GM04504 (cell line): Measurements from ENCODE around the gene RBM45.
"Not testable (repeated sequence)": the region's sequence is repeated elsewhere in the genome, so short reads cannot be mapped to it uniquely, and the experiment has no call there.

Experiments
- DNase-seq: peaks from one replicate; pipeline ENCODE4 v3.0.0-alpha.2; 2012; ENCODE audit warnings: low read depth

RBM45 gene, protein sequence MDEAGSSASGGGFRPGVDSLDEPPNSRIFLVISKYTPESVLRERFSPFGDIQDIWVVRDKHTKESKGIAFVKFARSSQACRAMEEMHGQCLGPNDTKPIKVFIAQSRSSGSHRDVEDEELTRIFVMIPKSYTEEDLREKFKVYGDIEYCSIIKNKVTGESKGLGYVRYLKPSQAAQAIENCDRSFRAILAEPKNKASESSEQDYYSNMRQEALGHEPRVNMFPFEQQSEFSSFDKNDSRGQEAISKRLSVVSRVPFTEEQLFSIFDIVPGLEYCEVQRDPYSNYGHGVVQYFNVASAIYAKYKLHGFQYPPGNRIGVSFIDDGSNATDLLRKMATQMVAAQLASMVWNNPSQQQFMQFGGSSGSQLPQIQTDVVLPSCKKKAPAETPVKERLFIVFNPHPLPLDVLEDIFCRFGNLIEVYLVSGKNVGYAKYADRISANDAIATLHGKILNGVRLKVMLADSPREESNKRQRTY

DNA sequence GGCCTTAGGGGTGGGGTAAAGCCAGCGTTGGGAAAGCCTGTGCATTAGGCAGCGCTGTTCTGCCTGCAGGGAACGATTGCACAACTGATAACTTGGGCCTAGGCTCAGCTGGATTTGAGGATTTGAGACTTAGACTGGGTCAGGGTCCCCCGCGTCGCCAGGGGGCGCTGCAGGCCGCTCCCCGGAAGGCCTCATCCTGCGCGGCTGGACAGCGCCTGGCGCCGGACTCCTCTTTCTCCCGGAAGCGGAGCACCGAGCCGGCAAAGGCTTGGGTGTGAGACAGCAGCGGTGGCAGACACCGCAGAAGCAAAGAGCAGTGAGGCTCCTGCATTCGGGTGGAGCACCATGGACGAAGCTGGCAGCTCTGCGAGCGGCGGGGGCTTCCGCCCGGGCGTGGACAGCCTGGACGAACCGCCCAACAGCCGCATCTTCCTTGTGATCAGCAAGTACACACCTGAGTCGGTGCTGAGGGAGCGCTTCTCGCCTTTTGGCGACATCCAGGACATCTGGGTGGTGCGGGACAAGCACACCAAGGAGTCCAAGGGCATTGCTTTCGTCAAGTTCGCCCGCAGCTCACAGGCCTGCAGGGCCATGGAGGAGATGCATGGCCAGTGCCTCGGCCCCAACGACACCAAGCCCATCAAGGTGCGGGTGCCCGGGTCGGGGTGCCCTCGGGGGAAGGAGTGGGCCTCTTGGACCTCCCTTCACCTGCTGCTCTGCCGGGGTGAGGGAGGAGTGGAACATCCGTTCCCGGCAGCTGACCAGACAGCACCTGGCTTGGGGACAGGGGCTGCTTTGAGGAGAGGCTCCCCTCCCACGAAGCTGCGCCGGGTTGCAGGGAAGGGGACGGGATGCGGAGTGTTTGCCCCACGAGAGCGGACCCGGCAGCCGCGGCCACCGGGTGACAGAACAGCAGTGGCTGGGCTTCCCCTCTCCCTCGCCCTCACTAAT lies at the start of gene RBM45:
RBM45 (plus strand) TSS at position 236 of the 951 bp plus-strand sequence; CDS start at position 346, 110 bp downstream.
- DNase-seq = peak; percentile 84

DNA sequence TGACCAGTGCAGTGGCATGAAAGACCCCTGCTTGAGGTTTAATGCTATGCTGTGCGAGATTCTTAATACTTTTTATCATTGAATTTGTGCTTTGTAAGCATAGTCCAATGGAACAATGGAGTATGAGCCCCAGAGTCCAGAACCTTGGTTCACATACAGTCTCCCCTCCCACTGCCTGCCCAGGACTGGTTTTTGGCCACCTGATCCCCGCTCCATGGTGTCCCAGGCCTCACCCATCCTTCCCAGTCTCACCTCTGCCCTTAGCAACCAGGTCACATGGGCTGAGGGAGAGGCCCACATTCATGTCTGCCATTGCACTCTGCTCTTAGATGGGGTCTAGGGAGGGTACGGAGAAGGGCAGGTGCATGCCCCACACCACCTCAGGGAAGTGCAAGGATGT lies 45.9 kb upstream of the RBM45 start:
- no peak for DNase-seq

DNA sequence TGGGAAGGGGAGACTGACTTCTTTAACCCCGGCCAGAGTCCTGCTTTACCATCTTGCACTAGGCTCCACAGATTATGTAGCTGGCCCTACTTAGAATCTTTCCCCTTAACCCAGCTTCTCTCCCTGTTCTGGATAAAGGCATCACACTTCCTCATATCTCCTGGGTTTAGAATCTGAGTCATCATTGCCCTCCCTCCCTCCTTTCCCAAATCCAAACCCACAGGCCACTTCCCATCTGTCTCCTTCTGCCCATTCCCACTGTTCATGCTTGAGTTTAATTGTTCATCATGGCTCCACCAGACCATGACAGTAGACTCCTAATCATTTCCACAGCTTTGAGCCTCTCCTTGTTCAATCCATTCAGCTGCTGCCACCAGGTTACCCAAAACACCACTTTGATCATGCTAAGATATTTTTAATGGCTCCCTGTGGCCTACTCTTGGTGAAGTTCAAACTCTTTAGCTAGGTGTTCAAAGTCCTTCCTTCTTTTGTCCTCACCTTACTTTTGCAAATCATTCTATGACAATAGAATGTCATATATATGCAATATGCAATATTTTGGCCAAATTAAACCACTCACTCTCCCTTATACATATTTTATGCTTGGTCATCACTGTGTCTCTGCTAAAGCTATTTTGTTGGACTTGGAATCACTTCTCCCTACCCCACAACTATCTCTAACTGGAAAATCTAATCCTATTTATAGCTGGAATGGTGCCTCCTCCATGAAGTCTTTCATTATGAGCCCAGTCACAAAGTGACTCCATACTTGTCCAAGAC lies 45.2 kb upstream of the RBM45 start:
- DNase-seq = no peak

DNA sequence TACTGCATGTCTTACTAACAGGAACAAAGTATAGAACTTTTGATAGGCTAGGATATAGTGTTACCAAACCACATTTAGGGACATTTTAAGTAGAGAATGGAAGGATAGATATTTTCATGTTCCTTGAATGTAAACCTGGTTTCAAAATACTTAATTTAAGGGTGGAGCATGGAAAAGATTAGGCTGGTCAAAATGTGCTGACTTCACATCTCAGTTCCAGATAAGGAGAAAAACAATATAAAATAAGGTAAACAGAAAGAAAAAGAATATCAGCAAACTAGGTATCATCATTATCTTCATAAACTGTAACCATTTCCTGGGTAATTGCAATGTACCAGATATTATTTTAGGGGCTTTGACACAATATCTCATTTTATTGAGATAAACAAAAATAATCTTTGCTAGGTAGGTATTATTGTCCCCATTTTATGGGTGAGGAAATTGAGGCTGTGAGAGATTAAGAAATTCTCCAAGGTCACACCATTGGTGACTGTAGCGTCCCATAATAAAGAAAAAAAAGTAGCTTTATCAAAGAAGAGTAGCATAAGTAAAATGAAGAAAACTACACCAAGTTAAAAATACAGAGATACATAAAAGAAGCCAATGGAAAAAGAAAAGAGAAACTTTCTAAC lies 43.3 kb upstream of the RBM45 start:
- DNase-seq = no peak

DNA sequence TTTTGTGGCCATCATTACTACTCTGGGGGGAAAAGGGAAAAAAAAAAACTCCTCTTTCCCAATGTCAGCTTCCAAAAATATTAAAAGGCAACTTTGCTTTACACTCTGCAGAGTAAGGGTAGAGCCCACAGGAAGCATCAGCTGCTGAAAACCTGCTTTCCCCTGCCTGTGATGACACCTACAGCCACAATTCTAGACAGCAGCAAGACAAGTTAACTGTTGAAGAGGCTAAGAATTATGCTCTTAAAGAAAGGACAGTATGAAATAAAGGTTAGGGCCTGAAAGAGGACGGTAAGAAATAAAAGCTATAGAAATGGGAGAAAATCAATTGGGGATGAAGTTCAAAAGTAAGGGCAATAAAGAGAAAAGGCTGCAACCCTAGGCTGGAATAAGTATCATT lies 42.7 kb upstream of the RBM45 start:
- DNase-seq = no peak

DNA sequence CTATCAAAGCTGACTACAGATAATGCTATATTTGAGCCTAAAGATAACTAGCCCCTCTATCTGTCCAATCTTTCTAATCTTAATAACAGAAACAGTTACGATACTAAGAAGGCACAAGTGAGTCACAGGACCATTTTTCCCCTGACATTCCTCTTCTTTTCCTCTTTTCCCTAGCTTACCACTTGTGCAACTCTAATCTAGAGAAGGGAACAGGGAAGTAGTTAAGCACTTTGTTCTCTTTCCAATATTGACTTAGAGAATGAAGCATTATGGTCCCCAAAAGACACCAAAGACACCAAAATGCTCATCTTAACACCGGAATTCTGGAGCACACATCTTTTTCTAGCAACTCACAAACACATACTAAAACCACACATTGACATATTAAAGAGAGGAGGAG lies 41.4 kb upstream of the RBM45 start:
- DNase-seq = no peak

DNA sequence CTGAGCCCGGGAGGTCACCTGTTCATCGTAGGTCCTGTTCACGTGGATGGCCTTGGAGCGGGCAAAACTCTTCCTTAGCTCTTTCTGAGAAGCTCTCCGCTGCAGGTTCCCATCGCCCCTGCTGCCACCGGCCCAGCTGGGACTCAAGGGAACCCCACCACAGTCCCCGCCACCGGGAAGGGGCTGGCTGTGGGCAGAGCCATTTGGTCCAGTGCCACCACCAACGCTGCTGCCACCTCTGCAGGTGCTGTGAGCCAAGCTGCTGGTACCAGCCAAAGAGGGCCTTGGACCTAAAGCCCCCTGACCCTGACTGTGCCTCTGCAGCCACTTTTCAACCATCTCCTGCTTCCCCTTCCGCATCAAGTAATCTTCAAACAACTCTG lies 40.2 kb upstream of the RBM45 start:
- DNase-seq = no peak

DNA sequence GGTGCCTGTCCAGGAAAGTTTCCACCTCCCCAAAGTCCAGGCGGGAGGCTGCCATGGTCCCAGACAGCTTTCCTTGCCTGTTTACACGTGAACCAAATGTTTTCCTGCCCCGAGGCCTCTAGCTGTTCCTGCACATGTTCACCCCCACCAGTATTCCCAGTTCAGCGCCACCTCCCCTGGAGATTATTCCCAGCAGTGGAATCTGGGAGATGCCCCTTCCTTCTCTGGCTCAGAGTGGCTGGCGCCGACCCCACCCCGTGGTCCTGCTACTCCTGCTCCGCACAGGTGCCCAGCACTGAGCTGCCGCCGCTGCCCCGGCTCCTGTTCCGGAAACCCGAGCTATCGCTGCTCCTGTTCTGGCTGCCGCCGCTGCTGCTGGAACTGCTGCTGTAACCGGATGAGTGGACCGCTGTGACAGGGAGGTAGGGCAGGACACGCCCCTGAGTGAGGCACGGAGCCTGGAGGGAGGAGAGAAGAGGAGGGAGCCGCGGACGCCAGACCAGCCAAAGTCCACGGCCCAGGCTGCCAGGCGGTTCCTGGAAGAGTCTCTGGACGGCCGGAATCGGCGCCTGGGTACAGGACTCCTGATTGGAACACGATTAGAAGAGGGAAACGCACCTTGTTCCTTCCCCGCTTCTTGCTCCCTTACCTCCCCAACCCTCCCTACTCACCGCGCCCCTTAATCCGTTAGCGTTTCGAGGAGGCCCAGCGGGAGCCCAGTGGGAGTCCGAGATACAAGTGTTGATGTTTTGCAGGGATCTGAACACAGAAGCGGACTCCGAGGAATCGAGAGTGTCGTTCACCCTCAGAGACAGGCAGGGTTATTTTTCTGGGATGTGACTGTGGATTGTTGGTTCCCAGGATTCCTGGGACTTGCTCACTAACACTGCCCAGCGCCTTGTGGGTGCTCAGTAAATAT lies 39.6 kb upstream of the RBM45 start, which contains the start of gene PDE11A:
PDE11A (minus strand) TSS at position 395 of the 919 bp plus-strand sequence; CDS start at position 55, 340 bp downstream.
- DNase-seq = peak; percentile 69

DNA sequence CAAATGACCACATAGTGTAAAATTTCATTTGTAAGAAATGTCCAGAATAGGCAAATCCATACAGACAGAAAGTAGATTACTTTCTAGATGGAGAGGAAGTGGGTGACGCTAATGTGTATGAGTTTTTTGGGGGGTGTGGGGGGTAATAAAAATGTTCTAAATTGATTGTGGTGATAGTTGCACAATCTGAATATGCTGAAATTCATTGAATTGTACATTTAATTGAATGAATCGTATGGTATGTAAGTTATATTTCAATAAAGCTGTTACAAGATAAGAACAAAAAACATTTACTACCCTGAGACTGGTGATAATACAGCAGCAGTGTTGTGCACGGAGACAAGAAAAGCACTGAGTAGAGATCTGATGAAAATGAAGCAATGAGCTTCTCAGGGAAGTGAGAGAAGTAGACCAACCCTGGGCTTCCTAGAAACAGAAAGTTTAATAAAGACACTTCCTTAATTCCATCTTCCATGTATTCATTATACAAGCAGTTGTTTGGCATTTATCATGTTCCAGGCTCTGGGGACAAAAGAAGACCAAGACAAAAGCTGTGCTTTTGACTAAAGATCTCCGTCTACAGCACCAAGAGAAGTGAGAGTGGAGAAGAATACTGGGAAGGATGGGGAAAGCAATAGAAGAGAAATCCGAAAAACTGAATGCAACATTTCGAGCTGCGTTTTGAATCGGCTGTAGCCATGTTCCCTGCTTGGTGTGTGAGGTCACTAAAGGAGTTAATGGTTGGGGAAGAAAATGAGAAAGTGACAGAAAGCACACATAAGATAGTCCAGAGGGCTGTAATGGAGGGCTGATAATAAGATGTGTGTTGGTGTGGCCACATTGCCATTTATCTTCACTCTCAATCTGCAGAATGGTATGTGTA lies 37.9 kb upstream of the RBM45 start:
- DNase-seq = no peak

DNA sequence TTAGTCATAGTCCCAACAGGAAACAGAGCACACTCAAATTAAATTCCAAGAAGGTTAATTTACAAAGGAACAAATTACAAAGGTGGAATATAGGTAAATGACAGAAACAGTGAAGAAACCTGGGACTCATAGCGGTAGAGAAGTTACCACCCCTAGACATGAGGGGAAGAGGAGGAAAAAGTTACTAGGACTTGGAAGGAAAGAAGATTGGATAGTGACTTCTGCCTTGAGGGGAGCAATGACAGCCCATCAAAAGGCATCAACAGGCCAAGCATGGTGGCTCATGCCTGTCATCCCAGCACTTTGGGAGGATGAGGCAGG lies 37.3 kb upstream of the RBM45 start:
- no peak for DNase-seq

DNA sequence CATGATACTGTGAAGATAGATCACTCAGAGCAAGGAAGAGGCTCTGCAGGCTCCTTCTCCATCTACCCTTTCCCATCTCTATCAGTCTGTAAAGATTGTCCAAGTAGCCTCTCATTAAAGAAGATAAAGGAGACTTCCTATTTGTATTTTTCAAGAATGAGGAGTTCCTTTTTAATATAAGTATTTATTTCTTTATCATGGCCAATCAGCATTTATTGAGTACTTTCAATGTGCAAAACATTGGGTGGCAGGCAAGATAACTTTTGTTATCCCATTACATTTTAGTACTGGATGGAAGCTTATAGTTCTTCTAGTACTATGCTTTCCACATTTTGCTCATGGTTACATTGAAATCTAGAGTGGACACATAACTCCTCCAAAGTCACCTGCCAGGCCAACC lies 36.1 kb upstream of the RBM45 start:
- no peak for DNase-seq

DNA sequence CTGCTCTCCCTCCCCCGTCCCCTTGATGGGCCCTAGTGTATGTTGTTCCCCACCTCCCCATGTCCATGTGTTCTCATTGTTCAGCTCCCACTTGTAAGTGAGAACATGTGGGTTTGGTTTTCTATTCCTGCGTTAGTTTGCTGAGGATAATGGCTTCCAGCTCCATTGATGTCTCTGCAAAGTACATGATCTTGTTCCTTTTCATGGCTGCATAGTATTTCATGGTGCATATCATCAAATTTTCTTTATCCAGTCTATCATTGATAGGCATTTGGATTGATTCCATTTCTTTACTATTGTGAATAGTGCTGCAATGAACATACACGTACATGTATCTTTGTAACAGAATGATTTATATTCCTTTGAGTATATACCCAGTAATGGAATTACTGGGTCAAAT lies 33.0 kb upstream of the RBM45 start:
- not testable (repeated sequence) for DNase-seq

DNA sequence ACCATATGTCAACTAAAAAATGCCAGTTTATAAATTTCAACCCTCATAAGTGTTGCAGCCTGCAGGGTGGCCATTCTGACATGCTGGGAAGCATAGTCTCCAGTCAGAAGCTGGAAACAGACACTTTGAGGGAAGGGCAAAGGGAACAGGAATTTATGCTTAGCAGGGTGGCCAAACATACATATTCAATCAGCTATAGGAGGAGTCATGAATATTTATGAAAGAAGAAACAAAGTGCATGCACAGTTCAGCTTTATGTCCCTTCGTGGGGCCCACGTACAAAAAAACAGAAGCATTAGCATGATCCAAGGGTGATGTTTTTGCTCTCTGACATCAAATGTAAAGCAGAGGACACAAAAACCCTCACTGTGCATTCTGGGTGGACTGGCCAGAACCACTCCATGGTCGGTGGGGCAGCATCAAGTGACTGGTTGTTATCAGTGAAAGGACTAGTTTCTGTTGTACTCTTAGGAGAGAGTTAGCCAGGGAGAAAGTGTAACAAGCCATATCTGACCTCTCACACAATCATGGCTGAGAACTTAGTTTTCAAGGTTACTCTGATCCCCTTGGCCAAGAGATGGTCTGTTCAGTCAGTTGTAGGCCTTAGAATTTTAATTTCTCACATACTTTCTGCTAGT lies 29.7 kb upstream of the RBM45 start:
- DNase-seq = no peak

DNA sequence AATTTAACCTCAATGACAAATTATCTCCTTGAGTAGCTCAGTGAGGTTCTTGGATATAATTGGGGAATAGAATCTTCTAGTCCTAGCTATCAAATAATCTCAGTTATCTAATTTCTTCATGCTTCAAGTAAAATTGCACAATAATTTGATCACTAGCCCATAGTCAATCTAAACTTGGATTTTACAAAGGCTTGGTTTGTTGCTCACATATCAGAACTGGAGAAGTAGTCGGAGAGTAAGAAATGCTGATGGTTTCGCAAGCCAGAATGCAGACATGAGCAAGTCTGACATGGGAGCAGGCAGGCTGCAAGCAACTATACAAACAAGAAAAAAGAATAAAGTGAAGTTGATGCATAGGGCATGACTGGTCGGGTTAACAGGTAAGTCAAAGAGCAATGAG lies 28.0 kb upstream of the RBM45 start:
- no peak for DNase-seq

DNA sequence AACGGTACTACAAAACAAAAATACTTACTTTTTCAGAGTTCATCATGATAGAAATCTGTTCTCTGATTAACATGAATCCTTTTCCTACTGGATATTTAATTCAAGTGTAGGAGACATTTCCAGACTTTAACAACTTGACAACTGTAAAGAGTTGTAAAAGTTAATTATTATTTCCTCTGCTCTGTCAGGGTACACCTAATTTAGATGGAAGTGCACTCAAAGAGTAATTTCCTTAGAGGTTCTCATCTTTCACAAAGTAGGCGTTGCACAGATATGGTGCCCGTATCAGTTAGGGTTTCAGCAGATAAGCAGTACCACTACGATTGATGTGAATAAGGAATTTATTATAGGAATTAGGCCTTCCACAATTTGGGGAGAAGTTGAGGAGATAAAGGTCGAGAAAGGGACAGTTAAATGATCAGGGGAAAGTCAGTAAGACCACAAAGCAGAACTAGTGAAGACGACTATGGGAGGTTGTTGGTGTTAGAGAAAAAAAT lies 23.4 kb upstream of the RBM45 start:
- no peak for DNase-seq

DNA sequence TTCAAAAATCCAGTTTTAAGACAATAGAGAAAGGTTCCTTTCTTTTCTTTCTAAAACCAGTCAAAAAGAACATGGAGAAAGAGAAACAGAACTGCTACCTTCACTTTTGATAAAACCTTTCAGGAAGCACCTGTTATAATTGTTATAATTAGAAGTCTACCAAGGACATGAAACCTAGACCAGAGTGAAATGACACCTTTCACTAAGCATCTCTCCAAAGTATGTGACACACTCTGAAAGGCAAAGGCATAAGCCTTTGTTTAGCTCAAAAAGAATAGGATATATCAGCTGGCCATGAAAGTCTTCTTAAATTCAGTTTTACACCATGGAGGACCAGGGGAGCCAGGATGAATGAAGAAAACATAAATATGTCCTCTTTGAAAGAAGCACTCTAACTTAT lies 18.8 kb upstream of the RBM45 start:
- no peak for DNase-seq

DNA sequence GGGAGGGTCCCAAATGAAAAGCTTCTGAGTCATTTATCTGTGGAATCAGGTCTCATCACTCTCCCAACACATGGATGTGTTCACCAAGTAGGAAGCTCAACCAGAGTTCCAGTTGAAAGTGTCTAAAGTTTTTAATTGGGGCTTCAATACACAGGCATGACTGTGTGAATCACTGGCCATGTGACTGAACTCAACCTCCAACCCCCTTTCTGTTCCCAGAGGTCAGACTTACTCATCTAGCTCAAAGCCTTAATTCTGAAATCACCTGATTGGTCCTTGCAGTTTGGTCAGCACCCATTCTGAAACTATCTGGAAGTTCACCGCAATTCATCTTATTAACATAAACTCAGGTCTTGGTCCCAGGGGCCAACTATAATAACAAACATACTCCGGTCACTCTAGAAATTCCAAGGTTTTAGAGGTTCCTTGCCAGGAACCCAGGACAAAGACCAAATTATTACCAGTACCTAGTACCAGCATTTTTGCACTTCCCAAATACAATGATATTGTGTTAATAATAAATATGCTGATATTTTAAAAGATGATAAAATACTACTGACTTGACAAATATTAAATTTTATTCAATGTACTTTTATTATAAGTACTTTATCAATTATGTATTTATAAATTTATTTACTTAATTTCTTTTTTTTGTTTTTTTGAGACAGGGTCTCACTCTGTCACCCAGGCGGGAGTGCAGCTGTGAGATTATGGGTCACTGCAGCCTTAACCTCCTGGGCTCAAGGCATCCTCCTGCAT lies 10.7 kb upstream of the RBM45 start:
- no peak for DNase-seq

DNA sequence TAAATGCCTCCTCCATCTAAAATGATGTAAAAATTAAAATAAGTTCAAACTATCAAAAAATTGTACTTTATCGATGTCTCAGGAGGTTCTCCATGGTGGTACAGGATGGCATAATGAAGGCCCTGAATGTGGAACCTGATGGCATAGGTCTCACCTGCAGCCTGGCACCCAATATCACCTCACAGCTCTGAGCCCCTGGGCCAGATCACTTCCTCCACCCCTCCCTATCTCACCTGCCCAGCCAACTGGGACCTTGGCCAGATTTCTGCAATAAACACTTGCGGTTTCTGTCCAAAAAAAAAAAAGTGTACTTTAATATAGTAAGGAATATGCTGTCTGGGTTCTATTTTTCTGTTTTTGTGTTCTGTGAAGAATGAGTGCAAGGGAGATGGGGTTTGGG lies 6.7 kb upstream of the RBM45 start:
- no peak for DNase-seq
